ENCODE measurements around the gene CLCNKB. TPM values are rescaled to one million over a fixed set of nuclear protein-coding genes. Genes with fewer than 3 reads are reported as not detected.

Gene CLCNKB
- total and polyA plus RNA-seq, 2 donors (not counting 3 experiments of a cell fraction or from before 2014, with no cell fraction given), result 0.18 TPM; not detected in 1

GRCh38 chr1:16095447-16095846 is 51.9 kb downstream of the CLCNKB start:
- POLR2A ChIA-PET, result no interaction called here
- intact Hi-C loops (cut with micrococcal nuclease), result no loop called here
- H3K36me3 ChIP-seq (ENCODE audit: control insufficient read depth in 2 of 2, extremely low read depth in 1 of 2, insufficient read depth in 2 of 2, low read length in 2 of 2), result no peaks in the 10 kb centered on the region
- TF ChIP-seq POLR2AphosphoS5 (IDR thresholded peaks at IDR 0.05; ENCODE audit: insufficient read depth, low read depth, low read length), result no peak
- TF ChIP-seq FOS (IDR thresholded peaks at IDR 0.05; ENCODE audit: borderline replicate concordance, insufficient read depth, low read length), result no peak
- no peak for TF ChIP-seq CTCF (IDR thresholded peaks at IDR 0.05; ENCODE audit: extremely low read depth in 1 of 2, insufficient read depth in 1 of 2, low read depth in 1 of 2, low read length in 2 of 2)
- no peak for TF ChIP-seq POLR2A (IDR thresholded peaks at IDR 0.05; ENCODE audit: low read depth, low read length)
- TF ChIP-seq MAX (IDR thresholded peaks at IDR 0.05; ENCODE audit: insufficient read depth, insufficient read length), result no peak
- no peak for TF ChIP-seq EZH2 (IDR thresholded peaks at IDR 0.05; ENCODE audit: borderline replicate concordance, low read depth, low read length, severe bottlenecking)
- TF ChIP-seq GATA2 (IDR thresholded peaks at IDR 0.05; ENCODE audit: insufficient read depth, insufficient read length, low read depth, low read length), result no peak
- TF ChIP-seq MYC (IDR thresholded peaks at IDR 0.05; ENCODE audit: low read depth, low read length), result no peak
- TF ChIP-seq JUN (IDR thresholded peaks at IDR 0.05; ENCODE audit: borderline replicate concordance, insufficient read depth, insufficient read length, low read depth), result no peak
- H3K27ac ChIP-seq (ENCODE audit: insufficient read depth, low read depth, low read length), result no peak overlapping the region
- peaks cover 0 to 5% of the 10 kb centered on the region in 2 experiments for H3K27me3 ChIP-seq (ENCODE audit: control insufficient read depth in 2 of 2, insufficient read depth in 2 of 2, low read length in 2 of 2)
- H3K4me3 ChIP-seq (replicated peaks in 1 of 3; ENCODE audit: insufficient read depth in 1 of 3, low read depth in 1 of 3, low read length in 3 of 3), result no peak overlapping the region
- FAIRE-seq (no peak), DNase-seq (ENCODE audit: low read depth, low spot score) (no peak)
- no peaks in the 10 kb centered on the region for H3K4me1 ChIP-seq (ENCODE audit: control insufficient read depth, extremely low read depth, insufficient read depth, low read length)
- no peak overlapping the region for H3K9ac ChIP-seq (replicated peaks; ENCODE audit: extremely low read depth, insufficient read depth, low read length)
- no peak overlapping the region for H2AFZ ChIP-seq (ENCODE audit: low read depth, low read length)
- CTCF ChIA-PET, result no interaction called here
- H3K79me2 ChIP-seq (ENCODE audit: control insufficient read depth, insufficient read depth, low read length), result no peaks in the 10 kb centered on the region
- H3K9me3 ChIP-seq (replicated peaks; ENCODE audit: control insufficient read depth, insufficient read depth, low read length), result no peaks in the 10 kb centered on the region
- H3K9me1 ChIP-seq (replicated peaks; ENCODE audit: control insufficient read depth, extremely low read depth, insufficient read depth, low read length), result no peaks in the 10 kb centered on the region
- dilution Hi-C loops (cut with MboI; ENCODE audit: extremely low pct_ligation_motif_present, low sequenced_read_pairs), result no loop called here
- H4K20me1 ChIP-seq (replicated peaks; ENCODE audit: control insufficient read depth, extremely low read depth, insufficient read depth, low read length), result no peaks in the 10 kb centered on the region
- BruUV-seq (replicated peaks), result no TSS peak
- no peak overlapping the region for H3K4me2 ChIP-seq (ENCODE audit: insufficient read depth, low read length)
